ENCODE data around the gene NCOA6. TPM values are rescaled to one million over a fixed set of nuclear protein-coding genes. Genes with fewer than 3 reads are reported as not detected.
A peak's percentile ranks its signal among the peaks of the same experiment; 100 is the strongest.

Gene NCOA6
- total RNA-seq, 2 experiments from 2014 or later = 28.9 to 29.8 TPM

GRCh38 chr20:34754611-34755010 is 70.8 kb downstream of the NCOA6 start:
- Mint-ChIP-seq H3K27ac (no peak overlapping the region), H3K9me3 (no peaks in the 10 kb centered on the region), H3K4me3 (no peak overlapping the region), H3K36me3 (ENCODE audit: low read depth) (peaks cover 49% of the 10 kb centered on the region), H3K27me3 (no peaks in the 10 kb centered on the region), H3K4me1 (peaks cover 2% of the 10 kb centered on the region)
- no peak for DNase-seq
- CTCF ChIA-PET = interaction anchor here (0.7 to 1.7 kb wide), 3 partner anchors 15 to 442 kb away, joined by 3 to 5 read pairs (median 4); partner anchors contain the start of gene ITCH
- POLR2A ChIA-PET = no interaction called here

- H3K36me3 Mint-ChIP-seq (ENCODE audit: low read depth) = peaks cover 50% of the 10 kb centered on the region
Observed at GRCh38 chr20:34753706-34754461, 71.6 kb downstream of the NCOA6 start.

GRCh38 chr20:34751453-34751852 is 74.0 kb downstream of the NCOA6 start:
- POLR2A ChIA-PET = no interaction called here
- H3K27me3 Mint-ChIP-seq = no peaks in the 10 kb centered on the region
- peaks cover 38% of the 10 kb centered on the region for H3K36me3 Mint-ChIP-seq (ENCODE audit: low read depth)
- no peak for DNase-seq
- peaks cover 8% of the 10 kb centered on the region for H3K4me1 Mint-ChIP-seq
- CTCF ChIA-PET = interaction anchor here (1.0 to 1.1 kb wide), 2 partner anchors 18 to 439 kb away, joined by 3 read pairs; no protein-coding TSS in a partner anchor
- no peaks in the 10 kb centered on the region for H3K9me3 Mint-ChIP-seq
- no peak overlapping the region for H3K4me3 Mint-ChIP-seq
- no peak overlapping the region for H3K27ac Mint-ChIP-seq

More at GRCh38 chr20:34753706-34754461, 71.6 kb downstream of the NCOA6 start:
- no peaks in the 10 kb centered on the region for H3K9me3 Mint-ChIP-seq
- DNase-seq = no peak
- no peak overlapping the region for H3K27ac Mint-ChIP-seq
- H3K4me1 Mint-ChIP-seq = no peaks in the 10 kb centered on the region
- CTCF ChIA-PET = interaction anchor here (0.7 to 1.7 kb wide), 3 partner anchors 16 to 441 kb away, joined by 3 to 5 read pairs (median 4); partner anchors contain the start of gene ITCH
- POLR2A ChIA-PET = no interaction called here
- H3K27me3 Mint-ChIP-seq = no peaks in the 10 kb centered on the region
- H3K4me3 Mint-ChIP-seq = no peak overlapping the region

GRCh38 chr20:34750484-34750883 is 75.0 kb downstream of the NCOA6 start:
- Mint-ChIP-seq H3K4me1 (peaks cover 8% of the 10 kb centered on the region), H3K36me3 (ENCODE audit: low read depth) (peaks cover 42% of the 10 kb centered on the region)

GRCh38 chr20:34748709-34749108 is 76.7 kb downstream of the NCOA6 start:
- ChIA-PET CTCF (interaction anchor here (3.1 kb wide), 1 partner anchor 21 kb away, joined by 12 read pairs; no protein-coding TSS in a partner anchor), POLR2A (no interaction called here)
- Mint-ChIP-seq H3K9me3 (no peaks in the 10 kb centered on the region), H3K27ac (no peak overlapping the region), H3K4me3 (no peak overlapping the region), H3K4me1 (peaks cover 8% of the 10 kb centered on the region), H3K27me3 (no peaks in the 10 kb centered on the region), H3K36me3 (ENCODE audit: low read depth) (peaks cover 48% of the 10 kb centered on the region)
- DNase-seq = no peak

More at GRCh38 chr20:34750484-34750883, 75.0 kb downstream of the NCOA6 start:
- no peak for DNase-seq
- ChIA-PET CTCF (no interaction called here), POLR2A (no interaction called here)
- Mint-ChIP-seq H3K4me3 (no peak overlapping the region), H3K27me3 (no peaks in the 10 kb centered on the region), H3K9me3 (no peaks in the 10 kb centered on the region), H3K27ac (no peak overlapping the region)

- H3K36me3 Mint-ChIP-seq (ENCODE audit: low read depth) = peaks cover 55% of the 10 kb centered on the region
- ChIA-PET CTCF (interaction anchor here (0.6 to 3.1 kb wide), 6 partner anchors 15 to 553 kb away, joined by 3 to 12 read pairs (median 5); no protein-coding TSS in a partner anchor), POLR2A (interaction anchor here (0.7 kb wide), 1 partner anchor 43 kb away, joined by 3 read pairs; the partner anchor contains the start of gene TP53INP2)
- H3K9me3 Mint-ChIP-seq = no peaks in the 10 kb centered on the region
- H3K4me1 Mint-ChIP-seq = peaks cover 8% of the 10 kb centered on the region
- no peaks in the 10 kb centered on the region for H3K27me3 Mint-ChIP-seq
- no peak overlapping the region for H3K4me3 Mint-ChIP-seq
- no peak overlapping the region for H3K27ac Mint-ChIP-seq
- DNase-seq = no peak
Observed at GRCh38 chr20:34747479-34747878, 78.0 kb downstream of the NCOA6 start.

- Mint-ChIP-seq H3K4me3 (no peak overlapping the region), H3K27ac (no peak overlapping the region), H3K4me1 (peaks cover 8% of the 10 kb centered on the region), H3K27me3 (no peaks in the 10 kb centered on the region), H3K36me3 (ENCODE audit: low read depth) (peaks cover 55% of the 10 kb centered on the region), H3K9me3 (no peaks in the 10 kb centered on the region)
- CTCF ChIA-PET = interaction anchor here (0.6 to 3.1 kb wide), 6 partner anchors 14 to 553 kb away, joined by 3 to 12 read pairs (median 4); no protein-coding TSS in a partner anchor
- no peak for DNase-seq
- POLR2A ChIA-PET = interaction anchor here (0.7 kb wide), 1 partner anchor 43 kb away, joined by 3 read pairs; the partner anchor contains the start of gene TP53INP2
Observed at GRCh38 chr20:34746674-34747073, 78.8 kb downstream of the NCOA6 start.

GRCh38 chr20:34744847-34745246 is 80.6 kb downstream of the NCOA6 start:
- Mint-ChIP-seq H3K36me3 (ENCODE audit: low read depth) (peaks cover 61% of the 10 kb centered on the region), H3K4me3 (no peak overlapping the region), H3K4me1 (peaks cover 8% of the 10 kb centered on the region), H3K27me3 (no peaks in the 10 kb centered on the region), H3K9me3 (no peaks in the 10 kb centered on the region), H3K27ac (no peak overlapping the region)
- no peak for DNase-seq
- CTCF ChIA-PET = no interaction called here
- POLR2A ChIA-PET = no interaction called here

GRCh38 chr20:34744340-34744739 is 81.1 kb downstream of the NCOA6 start:
- DNase-seq = no peak
- no peaks in the 10 kb centered on the region for H3K27me3 Mint-ChIP-seq
- POLR2A ChIA-PET = no interaction called here
- H3K4me1 Mint-ChIP-seq = peaks cover 8% of the 10 kb centered on the region
- H3K27ac Mint-ChIP-seq = no peak overlapping the region
- no peaks in the 10 kb centered on the region for H3K9me3 Mint-ChIP-seq
- H3K4me3 Mint-ChIP-seq = no peak overlapping the region
- peaks cover 56% of the 10 kb centered on the region for H3K36me3 Mint-ChIP-seq (ENCODE audit: low read depth)
- CTCF ChIA-PET = interaction anchor here (1.1 kb wide), 1 partner anchor 14 kb away, joined by 3 read pairs; no protein-coding TSS in a partner anchor

GRCh38 chr20:34743039-34743438 is 82.4 kb downstream of the NCOA6 start:
- H3K9me3 Mint-ChIP-seq = no peaks in the 10 kb centered on the region
- ChIA-PET CTCF (no interaction called here), POLR2A (no interaction called here)
- H3K4me1 Mint-ChIP-seq = peaks cover 8% of the 10 kb centered on the region
- no peak overlapping the region for H3K27ac Mint-ChIP-seq
- peak; percentile 23 for DNase-seq
- H3K4me3 Mint-ChIP-seq = no peak overlapping the region
- peaks cover 52% of the 10 kb centered on the region for H3K36me3 Mint-ChIP-seq (ENCODE audit: low read depth)
- no peaks in the 10 kb centered on the region for H3K27me3 Mint-ChIP-seq

GRCh38 chr20:34736106-34736735 is 89.2 kb downstream of the NCOA6 start:
- no peak overlapping the region for H3K4me3 Mint-ChIP-seq
- no peaks in the 10 kb centered on the region for H3K9me3 Mint-ChIP-seq
- H3K27me3 Mint-ChIP-seq = no peaks in the 10 kb centered on the region
- peaks cover 26% of the 10 kb centered on the region for H3K36me3 Mint-ChIP-seq (ENCODE audit: low read depth)
- H3K4me1 Mint-ChIP-seq = no peaks in the 10 kb centered on the region
- no peak for DNase-seq
- CTCF ChIA-PET = interaction anchor here (1.5 kb wide), 1 partner anchor 34 kb away, joined by 4 read pairs; no protein-coding TSS in a partner anchor
- POLR2A ChIA-PET = interaction anchor here (1.0 kb wide), 1 partner anchor 16 kb away, joined by 3 read pairs; no protein-coding TSS in a partner anchor
- no peak overlapping the region for H3K27ac Mint-ChIP-seq

GRCh38 chr20:34732523-34732922 is 92.9 kb downstream of the NCOA6 start:
- no peaks in the 10 kb centered on the region for H3K27me3 Mint-ChIP-seq
- H3K9me3 Mint-ChIP-seq = no peaks in the 10 kb centered on the region
- no peak for DNase-seq
- no peak overlapping the region for H3K27ac Mint-ChIP-seq
- H3K4me1 Mint-ChIP-seq = no peaks in the 10 kb centered on the region
- ChIA-PET POLR2A (interaction anchor here (1.0 kb wide), 1 partner anchor 25 kb away, joined by 3 read pairs; no protein-coding TSS in a partner anchor), CTCF (interaction anchor here (1.2 to 1.3 kb wide), 2 partner anchors 38 to 419 kb away, joined by 4 to 5 read pairs; no protein-coding TSS in a partner anchor)
- peaks cover 17% of the 10 kb centered on the region for H3K36me3 Mint-ChIP-seq (ENCODE audit: low read depth)
- no peak overlapping the region for H3K4me3 Mint-ChIP-seq

GRCh38 chr20:34729416-34729815 is 96.0 kb downstream of the NCOA6 start:
- Mint-ChIP-seq H3K27me3 (no peaks in the 10 kb centered on the region), H3K9me3 (no peaks in the 10 kb centered on the region), H3K4me1 (no peaks in the 10 kb centered on the region), H3K4me3 (no peak overlapping the region), H3K36me3 (ENCODE audit: low read depth) (peaks cover 30% of the 10 kb centered on the region), H3K27ac (no peak overlapping the region)
- no peak for DNase-seq
- CTCF ChIA-PET = interaction anchor here (1.1 to 1.3 kb wide), 2 partner anchors 14 to 191 kb away, joined by 3 to 6 read pairs; no protein-coding TSS in a partner anchor
- POLR2A ChIA-PET = no interaction called here

Measured in activated CD4-positive, alpha-beta memory T cell treated with anti-CD3 and anti-CD28 coated beads, Interleukin-2, amount 10 ng/mL, durations not matched to agents 7 days and 5 days (primary cell).